Right cardiac atrium (tissue), 5 donors: ENCODE measurements around the gene TMEM125. TPM values are rescaled to one million over a fixed set of nuclear protein-coding genes. Genes with fewer than 3 reads are reported as not detected.

Experiments used
- ATAC-seq, 2 donors: fragments of 200-7000 bp; cut with Tn5 transposase; one replicate each; pipeline versions ENCODE4 v1.8.0 to v1.9.1; 2020; ENCODE audit warnings: moderate library complexity in 2 of 2, mild to moderate bottlenecking in 1 of 2
- DNase-seq, 3 donors: peaks; one replicate each; pipeline ENCODE4 v3.0.0-alpha.2; 2020
- H3K27ac ChIP-seq: one replicate; pipeline ENCODE4 v1.5.1; 2013; ENCODE audit warnings: mild to moderate bottlenecking, low read length, control low read depth, moderate library complexity
- H3K27me3 ChIP-seq: one replicate; pipeline ENCODE4 v1.6.1; 2013; ENCODE audit not compliant: control insufficient read depth, insufficient read depth
- H3K4me1 ChIP-seq: one replicate; pipeline ENCODE4 v1.6.1; 2013; ENCODE audit warnings: low read length; ENCODE audit not compliant: control insufficient read depth, insufficient read depth
- H3K4me3 ChIP-seq: one replicate; pipeline ENCODE4 v1.5.1; 2013; ENCODE audit warnings: low read length, control low read depth
- H3K9me3 ChIP-seq: one replicate; pipeline ENCODE4 v1.6.1; 2013; ENCODE audit warnings: low read length; ENCODE audit not compliant: control insufficient read depth
- WGBS: extraction: QIAGEN DNeasy Blood & Tissue Kit; methylation state at CpG from one replicate; pipeline ENCODE4 v1.1.7; 2013; 5-methylcytosine and 5-hydroxymethylcytosine counted together
- intact Hi-C, 4 donors: fragments of 100-400 bp; cut with DNase I; formaldehyde crosslinking; loops; one replicate each; pipeline versions ENCODE4 v1.11.0 to v1.14.0; 2022 to 2023
- polyA plus RNA-seq: library from polyadenylated mRNA; stranded (reverse); fragments of 200-250 nt; gene quantifications from one replicate; pipeline ENCODE4 v1.2.3, GENCODE V29; 2013
- total RNA-seq, 4 donors: library from RNA; stranded (reverse); fragmentation: NEBNext Ultra II Directional; extraction: Animal tissue kit (Norgen Biotek cat#: 25700); gene quantifications; one replicate each; pipeline ENCODE4 v1.2.1, GENCODE V29; 2021
- donor health status: healthy with polysubstance abuse.
- donor health status: DM: no; HTN: yes; CAD: no.
- donor health status: DM: no; HTN: no; CAD: no.
- donor health status: DM: no; HTN: yes; CAD: no; lungs with severe emphysema.
- donor health status: DM: yes; HTN: yes; CAD: no.

The TMEM125 gene
- total and polyA plus RNA-seq, 5 donors = 0.68 to 1.6 (median 1.3) TPM

GRCh38 chr1:43265431-43265830, 4.4 kb upstream of the TMEM125 start:
- H3K4me3 ChIP-seq = no peak overlapping the region
- H3K9me3 ChIP-seq = no peaks in the 10 kb centered on the region
- intact Hi-C loops = no loop called here
- H3K4me1 ChIP-seq = no peaks in the 10 kb centered on the region
- ATAC-seq = no peak
- H3K27me3 ChIP-seq = no peaks in the 10 kb centered on the region
- no peak for DNase-seq
- 86% methylated on average over 4 of the region's 4 CpGs for WGBS
- H3K27ac ChIP-seq = no peak overlapping the region

- H3K4me3 ChIP-seq = no peak overlapping the region
- intact Hi-C loops = no loop called here
- no peaks in the 10 kb centered on the region for H3K27me3 ChIP-seq
- WGBS = 92% methylated on average over 1 of the region's 1 CpG
- DNase-seq (no peak), ATAC-seq (no peak)
- no peaks in the 10 kb centered on the region for H3K9me3 ChIP-seq
- H3K27ac ChIP-seq = no peak overlapping the region
- no peaks in the 10 kb centered on the region for H3K4me1 ChIP-seq
Observed at GRCh38 chr1:43266881-43267280, 2.9 kb upstream of the TMEM125 start.

GRCh38 chr1:43267291-43267805, 2.4 kb upstream of the TMEM125 start:
- no peak for DNase-seq
- Histone ChIP-seq H3K9me3 (no peaks in the 10 kb centered on the region), H3K4me1 (no peaks in the 10 kb centered on the region), H3K27me3 (no peaks in the 10 kb centered on the region), H3K4me3 (no peak overlapping the region), H3K27ac (no peak overlapping the region)
- intact Hi-C loops = no loop called here
- WGBS = 84% methylated on average over 9 of the region's 9 CpGs
- ATAC-seq = no peak

GRCh38 chr1:43267818-43268425, 1.9 kb upstream of the TMEM125 start:
- ATAC-seq = no peak
- H3K4me3 ChIP-seq = no peak overlapping the region
- H3K9me3 ChIP-seq = no peaks in the 10 kb centered on the region
- intact Hi-C loops = no loop called here
- 88% methylated on average over 3 of the region's 3 CpGs for WGBS
- DNase-seq = no peak
- no peaks in the 10 kb centered on the region for H3K27me3 ChIP-seq
- no peak overlapping the region for H3K27ac ChIP-seq
- no peaks in the 10 kb centered on the region for H3K4me1 ChIP-seq

- Histone ChIP-seq H3K27me3 (no peaks in the 10 kb centered on the region), H3K4me3 (peak overlapping the region; percentile 11), H3K27ac (no peak overlapping the region), H3K4me1 (peaks cover 2% of the 10 kb centered on the region), H3K9me3 (no peaks in the 10 kb centered on the region)
- 16% methylated on average over 29 of the region's 29 CpGs for WGBS
- intact Hi-C loops = no loop called here
- peak; percentile 11 to 47 for ATAC-seq
- DNase-seq = peak in 2 of 3 donors; percentile 56 to 59
Observed at GRCh38 chr1:43270421-43271095, 775 bp downstream of the TMEM125 start.

GRCh38 chr1:43271186-43272118, 1.7 kb downstream of the TMEM125 start:
- Histone ChIP-seq H3K4me1 (peaks cover 2% of the 10 kb centered on the region), H3K27me3 (no peaks in the 10 kb centered on the region), H3K27ac (no peak overlapping the region), H3K4me3 (no peak overlapping the region), H3K9me3 (no peaks in the 10 kb centered on the region)
- DNase-seq (no peak), ATAC-seq (no peak)
- 66% methylated on average over 12 of the region's 12 CpGs for WGBS
- intact Hi-C loops = no loop called here

- DNase-seq (peak in 1 of 3 donors; percentile 40), ATAC-seq (no peak)
- Histone ChIP-seq H3K4me1 (peaks cover 2% of the 10 kb centered on the region), H3K4me3 (no peak overlapping the region), H3K9me3 (no peaks in the 10 kb centered on the region), H3K27ac (no peak overlapping the region), H3K27me3 (no peaks in the 10 kb centered on the region)
- 45% methylated on average over 9 of the region's 9 CpGs for WGBS
- intact Hi-C loops = no loop called here
Observed at GRCh38 chr1:43272161-43272560, 2.4 kb downstream of the TMEM125 start.

GRCh38 chr1:43272576-43273571, 3.1 kb downstream of the TMEM125 start:
- Histone ChIP-seq H3K4me1 (peaks cover 2% of the 10 kb centered on the region), H3K27me3 (no peaks in the 10 kb centered on the region), H3K9me3 (no peaks in the 10 kb centered on the region), H3K27ac (no peak overlapping the region), H3K4me3 (no peak overlapping the region)
- intact Hi-C loops = no loop called here
- ATAC-seq (no peak), DNase-seq (peak in 1 of 3 donors; percentile 43)
- 97% methylated on average over 46 of the region's 46 CpGs for WGBS

- no peak for DNase-seq
- H3K4me3 ChIP-seq = no peak overlapping the region
- H3K27ac ChIP-seq = no peak overlapping the region
- WGBS = 97% methylated on average over 7 of the region's 7 CpGs
- no peaks in the 10 kb centered on the region for H3K27me3 ChIP-seq
- peaks cover 2% of the 10 kb centered on the region for H3K4me1 ChIP-seq
- H3K9me3 ChIP-seq = no peaks in the 10 kb centered on the region
- no peak for ATAC-seq
- intact Hi-C loops = no loop called here
Observed at GRCh38 chr1:43273708-43274107, 3.9 kb downstream of the TMEM125 start.

GRCh38 chr1:43274125-43274803, 4.5 kb downstream of the TMEM125 start:
- no peak overlapping the region for H3K4me3 ChIP-seq
- no peak overlapping the region for H3K27ac ChIP-seq
- intact Hi-C loops = no loop called here
- no peaks in the 10 kb centered on the region for H3K9me3 ChIP-seq
- DNase-seq (peak in 1 of 3 donors; percentile 55), ATAC-seq (peak; percentile 11 to 78)
- no peaks in the 10 kb centered on the region for H3K27me3 ChIP-seq
- WGBS = 43% methylated on average over 11 of the region's 11 CpGs
- H3K4me1 ChIP-seq = peaks cover 2% of the 10 kb centered on the region
